SW480 (cell line): ENCODE measurements around the gene VASH2.
A peak's percentile ranks its signal among the peaks of the same experiment; 100 is the strongest.
"Not testable (repeated sequence)": the region's sequence is repeated elsewhere in the genome, so short reads cannot be mapped to it uniquely, and the experiment has no call there.

Experiments
- DNase-seq: peaks from one replicate; pipeline ENCODE4 v3.0.0-alpha.2; 2016; ENCODE audit warnings: low spot score

The VASH2 gene

GRCh38 chr1:212957546-212957945, 7.2 kb downstream of the VASH2 start:
- DNase-seq: no peak

- DNase-seq: no peak
Observed at GRCh38 chr1:212958175-212958574, 7.8 kb downstream of the VASH2 start.

- no peak for DNase-seq
Observed at GRCh38 chr1:212959266-212960220, 9.2 kb downstream of the VASH2 start.

- DNase-seq: no peak
Observed at GRCh38 chr1:212960932-212961331, 10.6 kb downstream of the VASH2 start.

GRCh38 chr1:212962509-212962908, 12.2 kb downstream of the VASH2 start:
- DNase-seq: no peak

GRCh38 chr1:212964102-212964501, 13.8 kb downstream of the VASH2 start:
- DNase-seq: no peak

GRCh38 chr1:212964993-212965392, 14.7 kb downstream of the VASH2 start:
- not testable (repeated sequence) for DNase-seq

GRCh38 chr1:212966616-212967015, 16.3 kb downstream of the VASH2 start:
- no peak for DNase-seq

GRCh38 chr1:212967801-212968200, 17.5 kb downstream of the VASH2 start:
- DNase-seq: peak; percentile 41

- DNase-seq: no peak
Observed at GRCh38 chr1:212968368-212968863, 18.1 kb downstream of the VASH2 start.

- no peak for DNase-seq
Observed at GRCh38 chr1:212970085-212970484, 19.7 kb downstream of the VASH2 start.

GRCh38 chr1:212971312-212971711, 21.0 kb downstream of the VASH2 start:
- no peak for DNase-seq

- no peak for DNase-seq
Observed at GRCh38 chr1:212973426-212973825, 23.1 kb downstream of the VASH2 start.

GRCh38 chr1:212973899-212974298, 23.6 kb downstream of the VASH2 start:
- no peak for DNase-seq

- no peak for DNase-seq
Observed at GRCh38 chr1:212974711-212975110, 24.4 kb downstream of the VASH2 start.

- DNase-seq: no peak
Observed at GRCh38 chr1:212975111-212975918, 25.0 kb downstream of the VASH2 start.

- no peak for DNase-seq
Observed at GRCh38 chr1:212976586-212976985, 26.2 kb downstream of the VASH2 start.

- no peak for DNase-seq
Observed at GRCh38 chr1:212977781-212978645, 27.7 kb downstream of the VASH2 start.

- no peak for DNase-seq
Observed at GRCh38 chr1:212979340-212980122, 29.2 kb downstream of the VASH2 start.

GRCh38 chr1:212980123-212980785, 29.9 kb downstream of the VASH2 start:
- no peak for DNase-seq
